ENCODE measurements around the gene KRTAP5-10.
"Not testable (repeated sequence)": the region's sequence is repeated elsewhere in the genome, so short reads cannot be mapped to it uniquely, and the experiment has no call there.

KRTAP5-10 gene

GRCh38 chr11:71611218-71611910, 46.0 kb downstream of the KRTAP5-10 start:
- not testable (repeated sequence) for H3K9ac ChIP-seq; H3K4me1 ChIP-seq; H3K79me2 ChIP-seq; H2AFZ ChIP-seq; H3K27ac ChIP-seq; H3K4me2 ChIP-seq (ENCODE audit: low read length); H3K27me3 ChIP-seq (ENCODE audit: control insufficient read depth, insufficient read depth, low read length); H3K4me3 ChIP-seq (ENCODE audit: low read depth, low read length); H3K9me3 ChIP-seq (ENCODE audit: control insufficient read depth, low read length); H3K36me3 ChIP-seq (ENCODE audit: control insufficient read depth, insufficient read depth, low read length)

GRCh38 chr11:71613931-71614330, 48.6 kb downstream of the KRTAP5-10 start:
- not testable (repeated sequence) for H3K4me1 ChIP-seq; H3K9me3 ChIP-seq (ENCODE audit: control insufficient read depth, low read length); H3K27ac ChIP-seq; H3K27me3 ChIP-seq (ENCODE audit: control insufficient read depth, insufficient read depth, low read length); H2AFZ ChIP-seq; H3K4me3 ChIP-seq (ENCODE audit: low read depth, low read length); H3K79me2 ChIP-seq; H3K4me2 ChIP-seq (ENCODE audit: low read length); H3K36me3 ChIP-seq (ENCODE audit: control insufficient read depth, insufficient read depth, low read length); H3K9ac ChIP-seq

DNA sequence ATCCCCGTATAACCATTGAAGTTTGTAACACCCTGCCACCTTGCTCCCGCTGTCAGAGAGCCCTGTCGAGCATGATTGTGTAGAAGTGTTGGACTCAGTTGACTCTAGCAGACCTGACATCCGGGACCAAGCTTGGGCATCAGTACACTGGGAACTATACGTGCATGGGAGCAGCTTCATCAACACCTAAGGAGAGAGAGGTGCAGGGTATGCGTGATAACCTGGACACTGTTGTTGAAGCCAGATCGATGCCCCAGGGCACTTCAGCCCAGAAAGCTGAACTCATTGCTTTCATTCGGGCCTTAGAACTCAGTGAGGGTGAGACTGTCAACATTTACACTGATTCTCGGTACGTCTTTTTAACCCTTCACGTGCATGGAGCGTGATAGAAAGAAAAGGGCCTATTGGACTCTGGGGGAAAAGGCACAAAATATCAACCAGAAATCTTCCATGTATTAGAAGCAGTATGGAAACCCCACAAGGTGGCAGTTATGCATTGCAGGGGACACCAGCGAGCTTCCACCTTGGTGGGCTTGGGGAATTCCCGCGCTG, 49.1 kb downstream of the KRTAP5-10 start:
- H2AFZ ChIP-seq; H3K9ac ChIP-seq; H3K4me2 ChIP-seq (ENCODE audit: low read length); H3K79me2 ChIP-seq; H3K4me1 ChIP-seq; H3K36me3 ChIP-seq (ENCODE audit: control insufficient read depth, insufficient read depth, low read length); H3K27me3 ChIP-seq (ENCODE audit: control insufficient read depth, insufficient read depth, low read length); H3K4me3 ChIP-seq (ENCODE audit: low read depth, low read length); H3K9me3 ChIP-seq (ENCODE audit: control insufficient read depth, low read length): not testable (repeated sequence)
- peak overlapping the region; percentile 74 for H3K27ac ChIP-seq

- not testable (repeated sequence) for H3K9ac ChIP-seq; H3K9me3 ChIP-seq (ENCODE audit: control insufficient read depth, low read length); H3K4me3 ChIP-seq (ENCODE audit: low read depth, low read length); H3K79me2 ChIP-seq; H3K27me3 ChIP-seq (ENCODE audit: control insufficient read depth, insufficient read depth, low read length); H3K36me3 ChIP-seq (ENCODE audit: control insufficient read depth, insufficient read depth, low read length); H3K4me1 ChIP-seq; H3K4me2 ChIP-seq (ENCODE audit: low read length)
- Histone ChIP-seq H2AFZ (peak overlapping the region; percentile 56), H3K27ac (peak overlapping the region; percentile 74)
These were observed 49.6 kb downstream of the KRTAP5-10 start for GRCh38 chr11:71615003-71615402.
